Nephron progenitor cell (in vitro differentiated cells): ENCODE results near the gene HERC3.

Experiments
- DNase-seq: peaks from one replicate; pipeline ENCODE4 v3.0.0; 2021
- H3K27ac Mint-ChIP-seq: 2 replicates; pipeline ENCODE4 v1.8.0; 2021; ENCODE audit warnings: mild to moderate bottlenecking, moderate library complexity, mixed read lengths
- H3K27me3 Mint-ChIP-seq: 2 replicates; pipeline ENCODE4 v1.8.0; 2021; ENCODE audit warnings: mild to moderate bottlenecking, low read depth, mixed read lengths; ENCODE audit not compliant: poor library complexity
- H3K36me3 Mint-ChIP-seq: 2 replicates; pipeline ENCODE4 v1.8.0; 2021; ENCODE audit warnings: low read depth, mixed read lengths
- H3K4me1 Mint-ChIP-seq: 2 replicates; pipeline ENCODE4 v1.8.0; 2021; ENCODE audit warnings: mixed read lengths
- H3K4me3 Mint-ChIP-seq: 2 replicates; pipeline ENCODE4 v1.8.0; 2021; ENCODE audit warnings: mild to moderate bottlenecking, moderate library complexity, mixed read lengths
- H3K9me3 Mint-ChIP-seq: 2 replicates; pipeline ENCODE4 v1.8.0; 2021; ENCODE audit warnings: mild to moderate bottlenecking, moderate library complexity, mixed read lengths
- CTCF ChIP-seq: fragments of 200-600 bp; sonication (generic); IDR thresholded peaks from 2 replicates; pipeline ENCODE4 v1.5.0; 2021; ENCODE audit warnings: antibody characterized with exemption

Gene HERC3

GRCh38 chr4:88587306-88587705, 5.0 kb upstream of the HERC3 start:
- Mint-ChIP-seq H3K4me3 (no peak overlapping the region), H3K36me3 (no peaks in the 10 kb centered on the region)

GRCh38 chr4:88592600-88593448, 544 bp downstream of the HERC3 start:
- peaks cover 24% of the 10 kb centered on the region for H3K4me1 Mint-ChIP-seq
- peaks cover 54% of the 10 kb centered on the region for H3K27me3 Mint-ChIP-seq
- H3K9me3 Mint-ChIP-seq: no peaks in the 10 kb centered on the region
- no peak overlapping the region for H3K27ac Mint-ChIP-seq
- DNase-seq: peak; percentile 69
- no peaks in the 10 kb centered on the region for H3K36me3 Mint-ChIP-seq
- H3K4me3 Mint-ChIP-seq: peak overlapping the region; percentile 89
- no peak for TF ChIP-seq CTCF

More at GRCh38 chr4:88587306-88587705, 5.0 kb upstream of the HERC3 start:
- no peak for DNase-seq
- Mint-ChIP-seq H3K9me3 (peaks cover 7% of the 10 kb centered on the region), H3K27ac (no peak overlapping the region), H3K27me3 (peaks cover 37% of the 10 kb centered on the region), H3K4me1 (peaks cover 10% of the 10 kb centered on the region)
- no peak for TF ChIP-seq CTCF

- H3K4me3 Mint-ChIP-seq: no peak overlapping the region
Observed at GRCh38 chr4:88597970-88598660, 5.8 kb downstream of the HERC3 start.

GRCh38 chr4:88599298-88599697, 7.0 kb downstream of the HERC3 start:
- H3K9me3 Mint-ChIP-seq: peaks cover 1% of the 10 kb centered on the region
- peaks cover 2% of the 10 kb centered on the region for H3K36me3 Mint-ChIP-seq
- no peak for TF ChIP-seq CTCF
- peaks cover 11% of the 10 kb centered on the region for H3K27me3 Mint-ChIP-seq
- DNase-seq: no peak
- H3K27ac Mint-ChIP-seq: no peak overlapping the region
- H3K4me1 Mint-ChIP-seq: peaks cover 34% of the 10 kb centered on the region
- H3K4me3 Mint-ChIP-seq: no peak overlapping the region

More at GRCh38 chr4:88597970-88598660, 5.8 kb downstream of the HERC3 start:
- no peaks in the 10 kb centered on the region for H3K36me3 Mint-ChIP-seq
- TF ChIP-seq CTCF: no peak
- no peak overlapping the region for H3K27ac Mint-ChIP-seq
- peaks cover 41% of the 10 kb centered on the region for H3K4me1 Mint-ChIP-seq
- no peak for DNase-seq
- H3K9me3 Mint-ChIP-seq: no peaks in the 10 kb centered on the region
- H3K27me3 Mint-ChIP-seq: peaks cover 23% of the 10 kb centered on the region

GRCh38 chr4:88599714-88600113, 7.4 kb downstream of the HERC3 start:
- Mint-ChIP-seq H3K27me3 (peaks cover 7% of the 10 kb centered on the region), H3K9me3 (peaks cover 5% of the 10 kb centered on the region), H3K36me3 (peaks cover 6% of the 10 kb centered on the region), H3K27ac (no peak overlapping the region), H3K4me3 (no peak overlapping the region), H3K4me1 (peaks cover 34% of the 10 kb centered on the region)
- DNase-seq: no peak
- TF ChIP-seq CTCF: no peak
